GM19452 (cell line): ENCODE measurements around the gene TSKU.

Experiments
- ATAC-seq: cut with Tn5 transposase; IDR thresholded peaks from one replicate; pipeline ENCODE4 v1.9.1; 2021; ENCODE audit not compliant: unreplicated experiment

TSKU gene

DNA sequence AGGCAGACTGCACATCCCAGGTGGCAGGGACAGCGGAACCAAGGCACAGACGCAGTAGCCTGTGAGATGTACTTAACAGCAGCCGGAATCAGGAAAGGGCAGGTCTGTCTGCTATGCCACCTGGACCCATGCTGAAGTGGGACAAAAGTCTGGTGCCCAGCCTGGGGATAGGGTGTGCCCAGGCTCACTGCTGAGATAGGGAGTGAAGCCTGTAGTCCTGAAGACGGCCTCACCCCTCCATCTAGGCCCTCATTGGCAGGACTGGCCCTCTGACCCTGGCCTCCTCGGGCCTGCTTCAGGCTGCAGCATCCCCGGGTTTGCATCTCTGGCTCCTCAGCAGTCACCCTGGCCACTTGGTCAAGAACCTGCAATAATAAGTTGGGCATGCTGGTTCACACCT lies 32.4 kb upstream of the TSKU start:
- no peak for ATAC-seq

DNA sequence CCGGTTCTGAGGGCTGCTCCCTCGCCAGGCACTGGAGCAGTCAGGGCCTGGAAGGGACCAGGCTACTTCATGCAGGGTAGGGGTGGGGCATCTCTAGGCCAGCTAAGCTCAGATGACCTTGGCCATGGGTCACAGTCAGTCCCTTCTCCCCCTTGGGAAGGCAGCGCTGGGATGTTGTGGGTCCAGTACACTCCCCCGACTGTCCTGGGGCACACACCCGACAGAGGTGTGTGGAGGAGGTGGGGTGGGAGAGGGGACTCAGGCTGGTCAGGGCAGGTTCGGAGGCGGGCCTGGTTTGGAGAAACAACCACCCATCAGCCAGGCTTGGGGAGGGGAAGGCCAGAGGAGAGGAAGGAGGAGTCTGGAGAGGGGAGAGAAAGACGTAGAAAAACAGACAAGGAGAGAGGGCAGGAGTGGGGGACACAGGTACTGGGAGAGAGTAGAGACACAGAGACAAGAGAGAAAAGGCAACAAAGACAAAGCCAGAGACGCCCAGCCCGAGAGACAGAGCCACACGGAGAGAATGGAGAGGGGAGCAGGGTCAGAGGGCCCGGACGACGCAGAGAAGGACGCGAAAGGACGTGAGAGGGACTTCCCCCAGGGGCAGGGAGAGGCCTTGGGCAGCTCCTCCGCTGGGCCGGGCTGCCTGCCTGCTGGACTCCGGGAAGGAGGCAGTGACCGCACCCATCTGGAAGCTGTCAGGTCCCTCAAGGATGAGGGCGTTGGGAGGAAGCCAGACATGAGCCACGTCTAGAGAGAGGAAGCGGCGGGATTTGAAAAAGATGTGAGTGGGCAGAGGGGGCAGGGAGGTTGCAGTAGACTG lies 30.6 kb upstream of the TSKU start:
- ATAC-seq: no peak

DNA sequence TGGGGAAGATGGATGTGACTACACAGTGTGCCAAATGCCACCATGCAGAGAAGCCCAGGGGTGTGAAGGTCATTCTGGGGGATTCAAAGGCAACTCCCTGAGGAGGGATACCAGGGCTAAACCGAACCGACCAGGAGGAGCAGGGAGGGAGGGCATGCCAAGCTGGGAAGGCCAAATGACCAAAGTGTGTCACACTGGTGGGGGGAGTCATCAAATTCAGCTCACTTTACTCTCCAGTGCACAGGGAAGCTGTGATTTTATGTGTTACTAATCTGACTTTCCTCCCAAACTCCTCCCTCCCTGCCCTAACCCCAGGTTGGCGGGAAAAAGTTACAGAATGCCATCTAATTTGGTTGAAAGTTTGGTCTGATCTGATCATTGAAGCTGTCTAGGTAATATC lies 29.7 kb upstream of the TSKU start:
- no peak for ATAC-seq

DNA sequence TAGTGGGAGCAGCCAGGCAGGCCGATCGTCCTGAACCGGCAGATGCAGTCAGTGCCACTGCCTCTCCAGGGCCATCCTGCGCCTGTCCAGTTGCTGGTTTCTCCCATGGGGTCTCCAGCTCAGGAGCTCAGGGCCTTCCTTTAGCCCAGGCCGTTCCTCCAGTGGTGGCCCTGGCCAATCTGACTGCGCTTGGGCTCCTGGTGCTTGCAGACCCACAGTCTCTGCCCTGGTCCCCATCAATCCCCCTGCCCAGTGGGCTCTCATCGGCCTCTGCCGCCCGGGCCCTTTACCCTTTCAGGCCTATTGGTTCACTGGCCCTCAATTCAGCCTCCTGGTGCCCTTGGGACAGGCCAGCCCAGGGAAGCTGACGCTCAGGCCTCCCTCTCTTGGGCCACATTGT lies 29.2 kb upstream of the TSKU start:
- no peak for ATAC-seq

DNA sequence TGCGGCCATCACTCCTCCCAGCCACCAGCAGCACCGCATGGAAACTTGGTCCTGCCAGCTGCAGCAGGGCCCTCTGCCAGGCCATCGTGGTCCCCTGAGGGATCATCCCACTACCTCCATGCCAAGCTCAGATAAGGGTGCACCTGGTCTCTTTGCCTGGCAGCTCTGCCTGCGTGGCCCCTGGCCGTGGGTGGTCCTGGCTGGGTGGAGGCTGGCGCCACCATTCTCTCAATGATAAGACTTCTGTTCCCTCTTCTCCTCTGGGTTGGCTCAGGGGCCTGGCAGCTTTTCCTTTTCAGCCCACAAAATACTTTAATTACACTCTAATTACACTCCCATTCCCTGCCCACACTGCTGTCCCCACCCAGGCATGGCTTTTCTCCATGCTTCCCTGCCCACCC lies 26.8 kb upstream of the TSKU start:
- no peak for ATAC-seq

- ATAC-seq: no peak
These were observed 24.8 kb upstream of the TSKU start for GRCh38 chr11:76758311-76758710.

GRCh38 chr11:76759092-76759491 lies 24.1 kb upstream of the TSKU start:
- no peak for ATAC-seq

DNA sequence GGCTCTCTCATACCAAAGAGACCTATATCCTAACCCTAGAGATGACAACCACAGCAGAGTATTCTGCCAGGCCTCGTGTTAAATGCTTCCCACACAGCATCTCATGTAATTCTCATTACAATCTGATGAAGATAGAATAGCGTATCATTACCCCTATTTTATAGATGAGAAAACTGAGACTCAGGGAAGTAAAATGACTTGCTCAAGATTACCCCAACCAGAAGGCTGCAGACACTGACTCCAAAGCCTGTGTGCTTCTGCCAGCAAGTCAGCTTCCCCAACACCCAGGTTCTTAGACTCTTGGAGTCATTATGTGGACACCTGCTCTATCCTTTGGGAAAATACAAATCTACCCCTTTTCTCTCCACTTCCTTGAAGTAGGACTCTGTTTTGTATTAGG lies 23.6 kb upstream of the TSKU start:
- ATAC-seq: no peak

DNA sequence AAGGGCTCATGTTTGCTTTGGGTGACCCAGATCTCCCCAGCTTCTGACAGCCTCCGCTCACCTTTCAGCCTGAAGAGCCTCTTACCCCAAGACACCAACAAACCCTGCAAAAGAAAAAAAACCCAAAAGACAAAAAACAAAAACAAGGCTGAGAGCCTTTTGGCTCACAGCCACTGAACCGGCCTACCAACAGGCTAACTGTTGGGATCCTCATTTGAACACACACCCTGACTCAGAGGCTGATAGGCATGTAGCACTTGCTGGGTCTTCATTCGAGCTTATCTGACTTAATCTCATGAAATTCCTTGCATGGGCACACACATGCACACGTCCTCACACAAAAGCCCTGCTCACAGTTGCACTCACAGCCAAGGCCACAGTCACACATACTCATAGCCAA lies 22.9 kb upstream of the TSKU start:
- no peak for ATAC-seq

GRCh38 chr11:76761718-76762355 lies 21.3 kb upstream of the TSKU start:
- ATAC-seq: no peak

GRCh38 chr11:76762356-76762752 lies 20.8 kb upstream of the TSKU start:
- ATAC-seq: no peak

- ATAC-seq: no peak
These were observed 20.1 kb upstream of the TSKU start for GRCh38 chr11:76762867-76763572.

DNA sequence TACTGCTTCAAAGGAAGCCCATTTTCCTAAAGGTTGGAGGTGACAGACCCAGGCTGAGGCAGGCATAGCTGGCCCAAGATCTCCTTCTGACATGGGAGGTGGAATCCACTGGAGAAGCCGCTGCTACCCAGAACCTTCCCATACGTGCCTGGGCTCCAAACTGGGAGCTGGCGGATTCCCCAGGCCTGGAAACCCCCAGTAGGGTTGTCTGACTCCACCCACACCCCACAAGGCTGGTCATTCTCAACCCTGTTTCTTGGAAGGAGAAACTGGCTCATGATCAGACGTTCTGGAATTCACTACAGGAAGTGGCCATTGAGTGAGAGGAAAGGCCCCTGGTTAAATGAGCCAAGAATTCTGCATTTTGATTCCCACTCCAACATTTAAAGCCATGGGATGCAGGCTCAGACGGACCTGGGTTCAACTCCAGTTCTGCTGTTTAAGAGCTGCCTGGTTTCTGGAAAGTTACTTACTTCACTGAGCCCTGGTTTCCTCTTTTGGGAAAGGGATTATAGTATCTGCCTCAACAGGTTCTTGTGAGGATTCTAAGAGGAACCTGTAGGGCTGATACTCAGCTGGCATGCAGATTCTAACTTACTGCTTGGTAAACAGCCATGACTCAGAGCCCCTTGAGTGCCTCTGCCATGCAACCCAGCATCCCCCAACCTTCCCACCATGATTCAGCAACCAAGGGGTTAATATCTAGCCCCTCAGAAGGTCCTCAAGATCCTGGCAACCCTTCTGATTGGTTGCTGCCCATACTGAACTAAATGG lies 19.4 kb upstream of the TSKU start:
- no peak for ATAC-seq

DNA sequence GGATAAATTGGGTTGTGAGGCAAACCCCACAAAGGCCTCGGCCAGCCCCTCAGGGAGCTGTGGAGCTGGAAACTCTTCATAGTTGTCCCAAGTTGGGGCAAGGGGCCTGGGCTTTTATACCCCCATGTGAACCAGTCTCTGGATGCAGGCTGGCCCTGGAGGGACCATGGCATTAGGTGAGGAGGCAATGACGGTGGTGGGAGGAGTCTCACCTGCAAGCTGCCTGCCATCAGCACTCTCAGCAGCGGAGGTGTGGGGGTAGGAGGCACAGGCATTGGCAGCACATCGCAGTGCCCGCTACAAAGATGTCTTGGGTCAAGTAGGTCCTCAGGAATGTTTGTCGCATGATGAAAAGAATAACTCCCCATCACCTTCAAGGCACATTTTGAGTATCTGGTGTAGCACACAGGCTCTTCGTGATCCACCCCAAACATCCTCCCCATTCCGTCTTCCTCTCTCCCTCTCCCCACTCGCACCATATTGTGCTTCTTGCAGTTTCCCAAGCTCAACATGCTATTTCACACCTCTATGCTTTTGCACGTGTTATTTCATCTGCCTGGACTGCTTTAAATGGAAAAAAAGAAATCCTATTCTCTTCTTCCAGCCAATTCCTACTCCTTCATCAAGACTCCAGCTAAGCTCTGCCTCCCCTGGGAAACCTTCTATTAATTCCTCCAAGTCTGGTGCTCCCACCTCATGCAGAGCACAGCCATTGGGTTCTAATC lies 18.1 kb upstream of the TSKU start:
- no peak for ATAC-seq

- no peak for ATAC-seq
These were observed 17.2 kb upstream of the TSKU start for GRCh38 chr11:76765863-76766350.

- ATAC-seq: no peak
These were observed 16.6 kb upstream of the TSKU start for GRCh38 chr11:76766521-76766920.

DNA sequence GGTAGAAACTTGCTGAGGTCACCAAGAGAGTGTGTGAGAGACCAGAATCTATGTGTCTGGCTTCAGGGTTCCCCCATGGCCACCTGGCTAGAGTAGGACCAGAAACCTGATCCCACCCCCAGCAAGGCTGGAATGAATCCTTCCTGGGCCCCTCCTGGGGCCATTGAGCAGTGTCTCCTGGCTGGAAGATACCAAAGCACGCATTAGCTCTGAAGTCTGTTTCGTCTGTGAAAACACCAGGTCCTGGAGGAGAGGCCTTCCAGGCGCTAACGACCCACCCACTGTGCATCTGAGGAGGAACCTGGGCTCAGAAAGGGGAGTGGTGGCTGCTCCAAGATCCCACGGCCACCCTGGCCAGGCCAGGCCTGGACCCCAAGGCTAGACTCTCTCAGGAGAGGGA lies 15.5 kb upstream of the TSKU start:
- ATAC-seq: no peak

GRCh38 chr11:76768088-76768908 lies 14.9 kb upstream of the TSKU start:
- no peak for ATAC-seq

DNA sequence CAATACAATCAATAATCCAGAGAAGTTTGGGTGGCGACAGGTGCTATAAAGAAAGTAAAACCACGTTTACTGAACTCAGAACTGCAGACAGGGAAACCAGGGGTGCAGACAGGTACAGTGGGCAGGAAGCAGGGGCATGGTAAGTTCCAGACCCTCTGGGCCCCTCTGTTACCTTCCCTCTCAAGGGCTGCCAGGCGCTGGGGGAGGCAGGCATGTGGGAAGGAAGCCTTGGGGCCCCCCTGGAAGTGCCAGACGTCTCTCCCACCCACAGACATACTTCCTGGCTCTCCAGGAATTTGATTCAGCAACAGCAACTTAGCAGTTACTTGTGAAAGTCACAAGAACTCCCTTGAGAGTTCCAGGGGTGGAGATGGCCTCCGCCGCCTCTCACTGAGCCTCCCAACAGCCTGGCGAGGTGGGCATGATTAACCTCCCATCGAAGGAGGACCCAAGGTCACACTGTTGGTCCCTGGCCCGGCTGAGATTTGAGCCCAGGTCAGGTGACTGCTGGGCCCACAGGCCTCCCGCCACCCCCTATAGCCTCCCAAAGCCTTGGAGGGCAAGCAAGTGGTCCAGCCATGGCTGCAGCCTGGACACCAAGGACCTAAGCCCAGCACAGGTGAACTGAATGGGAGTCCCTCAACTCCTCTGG lies 14.1 kb upstream of the TSKU start:
- no peak for ATAC-seq
